HG02798 (cell line): ENCODE results near the gene DPP7.
"Not testable (repeated sequence)": the region's sequence is repeated elsewhere in the genome, so short reads cannot be mapped to it uniquely, and the experiment has no call there.

Experiments used
- ATAC-seq: cut with Tn5 transposase; IDR thresholded peaks from one replicate; pipeline ENCODE4 v1.9.1; 2021; ENCODE audit warnings: mild to moderate bottlenecking; ENCODE audit not compliant: unreplicated experiment, poor library complexity

The DPP7 gene

DNA sequence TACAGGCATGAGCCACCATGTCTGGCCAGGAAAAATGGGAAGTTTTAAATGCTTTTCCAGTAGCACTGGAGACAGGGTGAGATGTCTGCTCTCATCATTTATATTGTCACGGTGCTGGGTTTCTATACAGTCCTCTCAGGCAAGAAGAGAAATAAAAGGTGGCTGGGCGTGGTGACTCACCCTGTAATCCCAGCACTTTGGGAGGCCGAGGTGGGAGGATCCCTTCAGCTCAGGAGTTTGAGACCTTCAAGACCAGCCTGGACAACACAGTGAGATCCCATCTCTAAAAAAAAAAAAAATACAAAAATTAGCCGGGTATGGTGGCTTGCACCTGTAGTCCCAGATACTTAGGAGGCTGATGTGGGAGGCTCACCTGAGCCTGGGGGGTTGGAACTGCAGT lies 19.7 kb upstream of the DPP7 start:
- ATAC-seq, result no peak

DNA sequence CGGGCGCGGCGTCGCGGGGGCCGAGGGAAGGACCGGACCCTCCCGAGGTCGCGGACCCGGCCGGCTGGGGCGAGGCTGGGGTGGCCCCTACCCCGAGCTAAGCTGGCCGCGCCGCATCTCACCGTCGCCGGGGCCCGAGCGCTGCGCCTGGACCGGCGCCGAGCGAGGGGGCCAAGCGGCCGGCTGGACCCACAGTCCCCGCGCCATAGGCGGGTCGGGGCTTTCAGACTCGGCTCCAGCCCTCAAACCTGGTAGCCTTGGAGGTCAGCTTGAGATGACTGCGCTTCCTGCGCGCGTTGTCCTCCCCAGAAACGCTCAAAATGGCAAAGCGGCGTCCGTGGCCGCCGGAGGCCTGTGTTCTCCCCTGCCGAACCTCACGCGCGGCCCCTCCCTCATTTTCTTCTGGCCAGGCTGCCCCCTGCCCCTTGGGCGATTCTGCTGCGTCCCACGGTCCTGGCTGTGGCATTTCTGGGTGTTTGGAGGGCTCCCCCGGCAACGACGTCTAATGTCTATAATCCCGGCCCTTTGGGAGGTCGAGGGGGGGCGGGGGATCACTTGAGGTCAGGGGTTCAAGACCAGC lies 15.7 kb upstream of the DPP7 start:
- ATAC-seq, result peak; percentile 28

GRCh38 chr9:137129456-137130175 lies 15.1 kb upstream of the DPP7 start:
- ATAC-seq, result peak; percentile 91

DNA sequence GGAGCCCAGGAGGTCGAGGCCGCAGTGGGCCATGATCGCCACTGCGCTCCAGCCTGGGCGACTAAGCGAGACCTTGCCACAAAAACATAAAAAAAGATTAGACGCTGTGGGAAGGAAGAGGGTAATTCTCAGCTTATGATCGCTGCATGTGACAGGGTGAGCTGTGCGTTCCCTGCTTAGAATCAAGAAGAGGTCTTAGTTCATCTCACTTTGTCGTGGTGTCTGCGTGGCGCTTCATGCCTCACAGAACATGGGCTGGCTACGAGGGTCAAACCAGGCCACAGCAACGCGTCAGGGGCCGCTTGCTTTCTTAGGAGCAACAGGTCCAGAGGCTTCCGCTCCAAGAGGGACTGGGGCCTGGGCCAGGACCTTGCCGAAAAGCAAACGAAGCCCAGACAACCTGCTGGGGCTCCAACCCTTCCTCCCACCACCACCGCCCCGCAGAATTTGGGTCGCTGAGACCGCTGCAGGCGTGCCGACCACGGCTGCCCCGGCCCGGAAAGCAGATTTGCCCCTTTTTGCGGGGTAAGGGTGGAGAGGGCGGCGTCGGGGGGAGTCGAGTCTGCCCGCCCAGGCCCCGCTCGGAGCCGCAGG lies 14.4 kb upstream of the DPP7 start:
- ATAC-seq, result peak; percentile 8

DNA sequence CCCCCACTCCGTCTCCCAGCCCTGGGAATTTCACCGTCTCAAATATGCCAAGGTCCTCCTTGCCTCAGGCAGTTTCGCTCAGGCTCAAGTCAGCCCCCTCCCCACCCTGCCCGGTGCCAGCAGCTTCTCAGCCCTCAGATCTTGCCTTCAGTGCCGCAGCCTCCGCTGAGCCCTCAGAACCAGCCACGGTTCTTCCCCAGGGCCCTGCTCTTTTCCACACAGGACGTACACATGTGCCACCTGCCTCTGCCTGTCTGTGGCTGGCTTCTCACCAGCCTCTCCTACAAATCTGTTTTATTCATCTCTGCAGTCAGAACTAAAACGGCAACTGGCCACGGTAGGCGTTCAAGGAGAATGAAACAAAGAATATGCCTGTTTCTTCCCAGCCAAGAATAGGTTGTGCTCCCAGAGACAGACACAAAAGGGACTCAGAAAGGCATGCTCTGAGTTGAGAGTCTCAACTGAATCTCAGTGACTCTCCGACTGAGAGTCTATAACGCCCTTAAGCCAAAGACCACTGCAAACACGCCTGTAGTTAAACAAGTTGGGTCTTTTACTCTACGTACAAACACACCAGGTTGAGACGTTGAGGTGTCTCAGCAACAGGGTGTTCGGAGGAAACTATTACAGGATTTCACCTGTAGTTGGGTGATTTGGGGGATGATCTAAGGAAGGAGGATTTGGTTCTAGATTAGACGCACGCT lies 13.8 kb upstream of the DPP7 start:
- ATAC-seq, result no peak

- no peak for ATAC-seq
Measured at GRCh38 chr9:137127301-137128157, 13.0 kb upstream of the DPP7 start.

DNA sequence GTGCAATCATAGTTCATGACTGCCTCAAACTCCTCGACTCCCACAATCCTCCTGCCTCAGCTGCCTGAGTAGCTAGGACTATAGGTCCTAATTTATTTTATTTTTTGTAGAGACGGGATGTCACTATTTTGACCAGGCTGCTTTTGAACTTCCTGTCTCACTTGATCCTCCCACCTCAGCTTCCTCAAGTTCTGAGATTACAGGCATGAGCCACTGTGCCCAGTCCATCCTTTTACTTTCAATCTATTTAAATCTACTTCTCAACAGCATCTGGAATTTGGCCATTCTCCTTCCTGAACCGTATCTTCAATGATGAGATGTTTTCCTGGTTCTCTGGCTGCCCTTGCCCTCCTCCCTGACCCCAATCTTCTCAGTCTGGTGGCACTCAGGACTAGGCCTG lies 12.3 kb upstream of the DPP7 start:
- no peak for ATAC-seq

DNA sequence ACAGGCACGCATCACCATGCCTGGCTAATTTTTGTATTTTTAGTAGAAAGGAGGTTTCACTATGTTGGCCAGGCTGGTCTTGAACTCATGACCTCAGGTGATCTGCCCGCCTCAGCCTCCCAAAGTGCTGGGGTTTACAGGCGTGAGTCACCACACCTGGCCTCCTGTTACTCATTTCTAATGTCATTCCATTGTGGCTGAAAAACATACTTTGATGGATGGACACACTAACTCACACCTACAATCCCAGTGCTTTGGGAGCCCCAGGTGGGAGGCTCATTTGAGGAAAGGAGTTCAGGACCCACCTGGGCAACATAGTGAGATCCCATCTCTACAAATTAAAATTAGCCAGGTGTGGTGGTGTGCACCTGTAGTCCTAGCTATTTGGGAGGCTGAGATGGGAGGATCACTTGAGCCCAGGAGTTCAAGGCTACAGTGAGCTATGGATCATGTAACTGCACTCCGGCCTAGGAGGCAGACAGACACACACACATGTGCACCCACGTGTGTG lies 9.5 kb upstream of the DPP7 start:
- not testable (repeated sequence) for ATAC-seq

DNA sequence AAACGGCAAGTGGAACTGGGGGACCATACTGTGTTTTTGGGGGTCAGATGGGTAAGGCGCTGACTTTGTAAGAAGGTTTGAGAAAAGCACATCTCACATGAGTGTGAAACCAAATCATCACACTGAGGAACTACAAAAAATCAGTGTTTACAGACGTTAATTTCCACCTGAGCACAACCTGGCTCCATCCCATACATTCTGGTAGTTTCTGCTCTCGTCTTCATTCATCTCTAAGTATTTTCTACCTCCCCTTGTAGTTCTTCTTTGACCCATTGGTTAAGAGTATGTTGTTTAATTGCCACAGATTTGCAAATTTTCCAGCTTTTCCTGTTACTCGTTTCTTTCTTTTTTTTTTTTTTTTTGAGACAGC lies 8.9 kb upstream of the DPP7 start:
- no peak for ATAC-seq

- not testable (repeated sequence) for ATAC-seq
Measured at GRCh38 chr9:137122796-137123467, 8.4 kb upstream of the DPP7 start.

GRCh38 chr9:137121927-137122795 lies 7.6 kb upstream of the DPP7 start:
- not testable (repeated sequence) for ATAC-seq

DNA sequence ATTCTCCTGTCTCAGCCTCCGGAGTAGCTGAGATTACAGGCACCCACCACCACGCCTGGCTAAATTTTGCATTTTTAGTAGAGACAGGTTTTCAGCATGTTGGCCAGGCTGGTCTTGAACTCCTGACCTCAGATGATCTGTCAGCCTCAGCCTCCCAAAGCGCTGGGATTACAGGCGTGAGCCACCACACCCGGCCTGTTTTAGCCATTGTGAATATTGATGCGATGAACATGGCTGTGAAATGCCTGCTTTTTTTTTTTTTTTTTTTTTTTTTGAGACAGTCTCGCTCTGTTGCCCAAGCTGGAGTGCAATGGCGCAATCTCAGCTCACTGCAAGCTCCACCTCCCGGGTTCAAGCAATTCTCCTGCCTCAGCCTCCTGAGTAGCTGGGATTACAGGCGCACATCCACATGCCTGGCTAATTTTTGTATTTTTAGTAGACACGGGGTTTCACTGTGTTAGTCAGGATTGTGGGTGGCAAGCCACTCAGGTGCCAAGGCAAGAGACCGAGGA lies 3.6 kb upstream of the DPP7 start:
- not testable (repeated sequence) for ATAC-seq

DNA sequence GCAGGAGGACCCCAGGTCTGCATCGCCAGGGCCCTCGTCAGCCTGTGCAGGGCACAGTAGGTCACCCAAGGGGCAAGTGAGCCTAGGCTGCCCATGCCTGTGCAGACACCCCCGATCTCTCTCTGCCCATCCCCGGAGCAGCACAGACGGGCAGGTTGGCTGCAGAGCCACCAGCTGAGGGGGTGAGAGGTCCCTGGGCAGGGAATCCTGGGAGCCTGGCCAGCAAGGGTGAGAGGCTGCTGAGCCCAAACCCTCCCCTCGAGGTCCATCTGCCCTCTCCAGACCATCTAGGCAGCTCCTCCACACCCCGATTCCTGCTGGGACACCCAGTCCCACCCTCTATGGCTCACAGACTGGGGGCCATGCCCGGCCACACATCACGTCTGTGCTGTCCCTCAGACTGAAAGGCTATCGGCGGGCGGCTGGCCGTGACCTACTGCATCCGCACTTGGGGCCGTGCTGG lies 2.8 kb upstream of the DPP7 start:
- no peak for ATAC-seq

DNA sequence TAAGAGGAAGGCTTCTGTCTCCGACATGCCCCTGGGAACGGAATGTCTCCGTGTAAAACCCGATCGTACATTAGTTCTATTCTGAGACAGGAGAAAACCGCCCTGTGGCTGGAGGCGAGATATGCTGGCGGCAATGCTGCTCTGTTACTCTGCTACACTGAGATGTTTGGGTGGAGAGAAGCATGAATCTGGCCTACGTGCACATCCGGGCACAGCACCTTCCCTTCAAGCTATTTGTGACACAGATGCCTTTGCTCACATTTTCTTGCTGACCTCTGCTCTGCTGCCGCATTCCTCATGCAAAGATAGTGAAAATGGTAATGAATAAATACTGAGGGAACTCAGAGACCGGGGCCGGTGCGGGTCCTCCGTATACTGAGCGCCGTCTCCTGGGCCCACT lies 2.2 kb upstream of the DPP7 start:
- no peak for ATAC-seq

DNA sequence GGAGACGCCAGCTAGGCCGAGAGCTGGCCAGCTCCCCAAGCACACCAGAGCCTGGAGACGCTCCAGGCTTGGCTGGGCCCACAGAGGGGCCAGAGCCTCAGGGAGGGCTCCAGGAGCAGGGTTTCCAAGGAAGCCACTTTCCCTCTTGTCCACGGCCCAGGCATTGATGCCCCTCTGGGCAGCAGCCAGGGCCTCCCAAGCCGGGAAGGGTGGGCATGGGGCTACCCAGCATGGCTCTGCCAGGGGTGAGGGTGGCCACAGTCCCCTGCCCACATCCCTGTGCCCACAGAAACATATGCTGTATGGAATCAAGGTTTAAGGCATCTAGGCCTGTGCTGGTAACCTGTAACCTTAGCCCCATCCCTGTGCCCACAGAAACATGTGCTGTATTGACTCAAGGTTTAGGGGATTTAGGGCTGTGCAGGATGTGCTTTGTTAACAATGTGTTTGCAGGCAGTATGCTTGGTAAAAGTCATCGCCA lies 1.5 kb upstream of the DPP7 start:
- no peak for ATAC-seq

GRCh38 chr9:137115394-137116026 lies 977 bp upstream of the DPP7 start:
- ATAC-seq, result no peak

GRCh38 chr9:137114220-137114612 lies 317 bp downstream of the DPP7 start:
- ATAC-seq, result no peak
